HG03045 (cell line): Measurements from ENCODE around the gene VPS33A.
"Not testable (repeated sequence)": the region's sequence is repeated elsewhere in the genome, so short reads cannot be mapped to it uniquely, and the experiment has no call there.

Experiments
- ATAC-seq: cut with Tn5 transposase; IDR thresholded peaks from one replicate; pipeline ENCODE4 v1.9.1; 2021; ENCODE audit warnings: mild to moderate bottlenecking, moderate library complexity; ENCODE audit not compliant: unreplicated experiment

The VPS33A gene

GRCh38 chr12:122205053-122205925, 61.0 kb downstream of the VPS33A start:
- no peak for ATAC-seq

- peak; percentile 17 for ATAC-seq
Observed at GRCh38 chr12:122204167-122205052, 61.9 kb downstream of the VPS33A start.

DNA sequence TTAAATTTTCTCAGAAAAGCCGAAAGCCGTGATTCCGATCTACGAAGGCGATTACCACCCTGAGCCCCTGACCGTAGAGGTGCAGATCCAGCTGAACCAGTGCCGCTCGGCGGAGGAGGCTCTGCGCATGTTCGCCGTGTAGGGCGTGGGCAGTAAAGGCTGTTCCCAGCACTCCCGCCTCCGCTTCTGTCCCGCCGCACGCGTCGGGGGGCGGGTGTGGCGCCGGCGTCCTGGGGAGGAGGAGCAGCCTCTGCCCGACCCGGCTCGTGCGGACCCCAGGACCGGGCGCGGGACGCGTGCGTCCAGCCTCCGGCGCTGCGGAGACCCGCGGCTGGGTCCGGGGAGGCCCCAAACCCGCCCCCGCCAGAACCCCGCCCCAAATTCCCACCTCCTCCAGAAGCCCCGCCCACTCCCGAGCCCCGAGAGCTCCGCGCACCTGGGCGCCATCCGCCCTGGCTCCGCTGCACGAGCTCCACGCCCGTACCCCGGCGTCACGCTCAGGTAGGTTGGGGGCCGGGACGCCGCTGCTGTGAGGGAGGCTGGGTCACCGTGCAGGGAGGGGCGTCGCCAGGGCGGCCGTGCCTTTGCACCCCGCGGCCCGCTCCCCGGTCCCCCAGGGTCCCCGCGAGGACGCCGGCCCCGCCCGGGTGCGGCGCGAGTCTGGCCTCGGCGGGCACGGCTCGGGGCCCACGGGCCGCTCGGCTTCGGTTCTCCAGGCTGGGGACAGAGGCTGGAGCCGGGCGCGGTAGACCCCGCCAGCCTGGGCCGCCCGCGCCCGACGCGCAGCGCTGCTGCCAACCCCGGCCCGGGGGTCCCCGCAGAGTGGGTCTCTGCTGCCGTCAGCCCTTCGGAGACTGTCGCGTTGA, 62.8 kb downstream of the VPS33A start, which contains the start of gene B3GNT4:
B3GNT4 (plus strand) TSS at position 409 of the 866 bp plus-strand sequence. CDS start 910 bp downstream, outside the sequence.
- ATAC-seq = peak; percentile 47

- ATAC-seq = not testable (repeated sequence)
Observed at GRCh38 chr12:122202811-122203210, 63.5 kb downstream of the VPS33A start.

- no peak for ATAC-seq
Observed at GRCh38 chr12:122202017-122202416, 64.3 kb downstream of the VPS33A start.

- no peak for ATAC-seq
Observed at GRCh38 chr12:122201381-122201780, 64.9 kb downstream of the VPS33A start.

GRCh38 chr12:122200541-122201175, 65.6 kb downstream of the VPS33A start:
- ATAC-seq = no peak

DNA sequence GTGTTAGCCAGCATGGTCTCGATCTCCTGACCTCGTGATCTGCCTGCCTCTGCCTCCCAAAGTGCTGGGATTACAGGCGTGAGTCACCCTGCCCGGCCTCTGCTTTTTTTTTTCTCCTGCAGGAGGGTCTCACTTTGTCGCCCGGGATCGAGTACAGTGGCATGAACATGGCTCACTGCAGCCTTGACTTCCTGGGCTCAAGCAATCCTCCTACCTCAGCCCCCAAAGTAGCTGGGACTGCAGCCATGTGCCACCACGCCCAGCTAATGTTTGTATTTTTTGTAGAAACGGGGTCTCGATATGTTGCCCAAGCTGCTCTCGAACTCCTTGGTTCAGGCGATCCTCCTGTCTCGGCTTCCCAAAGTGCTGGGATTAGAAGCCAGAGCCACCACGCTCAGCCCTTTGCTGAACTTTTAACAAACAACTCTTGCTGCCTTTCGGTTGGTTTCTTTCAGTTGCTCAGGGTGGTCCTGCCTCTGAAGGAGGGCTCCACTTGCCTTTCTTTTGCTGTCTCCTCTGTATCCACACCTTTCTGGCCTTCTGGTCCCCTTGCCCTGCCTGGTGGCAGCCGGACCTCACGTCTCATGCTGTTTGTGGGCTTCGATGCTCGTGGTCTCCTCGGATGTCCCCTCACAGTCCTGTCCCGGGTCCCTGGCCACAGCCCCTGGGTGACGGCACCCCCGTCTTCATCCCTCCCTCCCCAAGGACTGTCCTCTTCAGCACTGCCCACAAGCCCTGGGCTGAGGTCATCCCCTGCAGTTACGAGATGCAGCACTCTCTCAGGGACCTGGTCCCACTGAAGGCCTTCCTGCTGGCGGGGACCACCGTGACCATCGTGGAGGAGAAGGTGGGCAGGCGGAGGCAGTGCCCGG, 66.6 kb downstream of the VPS33A start:
- ATAC-seq = no peak

DNA sequence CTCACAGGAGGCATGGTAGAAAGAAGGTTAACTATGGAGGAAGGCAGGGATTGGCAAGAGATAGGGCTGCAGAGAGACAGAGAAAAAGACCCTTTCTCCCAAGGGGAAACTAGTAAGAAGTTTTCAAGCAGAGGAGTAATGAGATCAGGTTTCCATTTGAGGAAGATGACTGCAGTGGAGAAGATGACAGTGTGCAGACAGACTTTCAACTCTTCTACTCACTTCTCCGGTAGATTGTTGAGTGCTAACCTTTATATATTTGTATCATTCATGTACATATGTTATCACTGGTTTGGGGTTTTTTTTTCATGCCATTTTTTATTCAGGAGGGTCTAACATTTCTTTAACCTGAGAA, 68.7 kb downstream of the VPS33A start:
- ATAC-seq = no peak

DNA sequence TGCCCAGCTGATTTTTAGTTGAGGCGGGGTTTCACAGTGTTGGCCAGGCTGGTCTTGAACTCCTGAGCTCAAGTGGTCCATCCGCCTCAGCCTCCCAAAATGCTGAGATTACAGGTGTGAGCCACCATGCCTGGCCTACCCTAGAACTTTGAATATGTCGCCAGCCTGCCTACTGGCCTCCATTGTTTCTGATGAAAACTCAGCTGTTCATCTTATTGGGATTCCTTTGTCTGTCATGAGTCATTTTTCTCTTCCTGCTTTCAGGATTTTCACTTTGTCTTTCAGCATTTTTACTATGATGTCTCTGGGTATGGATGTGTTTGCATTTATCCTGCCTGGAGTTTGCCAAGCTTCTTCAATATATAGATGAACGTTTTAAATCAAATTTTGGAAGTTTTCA, 70.9 kb downstream of the VPS33A start:
- no peak for ATAC-seq

DNA sequence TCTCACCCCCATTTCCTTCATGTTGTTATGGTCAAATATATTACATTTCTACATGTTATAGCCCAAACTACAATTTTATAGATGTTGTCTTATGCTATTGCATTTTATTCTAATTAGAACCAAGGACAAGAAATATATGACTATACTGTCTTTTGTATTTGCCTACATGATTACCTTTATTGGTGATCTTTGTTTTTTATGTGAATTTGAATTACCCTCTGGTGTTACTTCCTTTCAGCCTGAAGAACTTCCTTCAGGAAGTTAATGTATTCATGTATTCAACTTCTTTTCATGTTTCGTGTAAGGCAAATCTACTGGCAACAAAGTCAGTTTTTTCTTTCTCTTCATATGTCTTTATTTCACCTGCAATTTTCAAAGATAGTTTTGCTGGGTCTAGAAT, 71.5 kb downstream of the VPS33A start:
- no peak for ATAC-seq

DNA sequence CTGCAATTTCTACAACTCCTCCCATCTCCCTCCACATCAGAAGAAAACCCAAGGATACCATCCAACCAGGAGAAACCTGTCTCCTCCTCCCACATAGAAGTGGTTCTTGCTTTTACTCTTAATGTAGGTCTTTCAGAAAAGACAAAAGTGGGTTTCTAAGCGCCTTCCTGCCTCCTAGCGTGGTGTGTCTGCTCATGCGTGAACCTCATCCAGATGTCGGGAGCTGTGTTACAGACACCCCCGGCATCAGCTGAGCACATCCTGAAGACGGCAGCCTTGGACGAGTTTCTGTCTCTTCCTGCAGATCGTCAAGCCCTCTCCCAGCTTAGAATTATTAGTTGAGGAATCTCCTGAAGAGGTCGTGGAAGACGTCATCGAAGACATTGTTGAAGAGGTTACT, 73.9 kb downstream of the VPS33A start:
- no peak for ATAC-seq

DNA sequence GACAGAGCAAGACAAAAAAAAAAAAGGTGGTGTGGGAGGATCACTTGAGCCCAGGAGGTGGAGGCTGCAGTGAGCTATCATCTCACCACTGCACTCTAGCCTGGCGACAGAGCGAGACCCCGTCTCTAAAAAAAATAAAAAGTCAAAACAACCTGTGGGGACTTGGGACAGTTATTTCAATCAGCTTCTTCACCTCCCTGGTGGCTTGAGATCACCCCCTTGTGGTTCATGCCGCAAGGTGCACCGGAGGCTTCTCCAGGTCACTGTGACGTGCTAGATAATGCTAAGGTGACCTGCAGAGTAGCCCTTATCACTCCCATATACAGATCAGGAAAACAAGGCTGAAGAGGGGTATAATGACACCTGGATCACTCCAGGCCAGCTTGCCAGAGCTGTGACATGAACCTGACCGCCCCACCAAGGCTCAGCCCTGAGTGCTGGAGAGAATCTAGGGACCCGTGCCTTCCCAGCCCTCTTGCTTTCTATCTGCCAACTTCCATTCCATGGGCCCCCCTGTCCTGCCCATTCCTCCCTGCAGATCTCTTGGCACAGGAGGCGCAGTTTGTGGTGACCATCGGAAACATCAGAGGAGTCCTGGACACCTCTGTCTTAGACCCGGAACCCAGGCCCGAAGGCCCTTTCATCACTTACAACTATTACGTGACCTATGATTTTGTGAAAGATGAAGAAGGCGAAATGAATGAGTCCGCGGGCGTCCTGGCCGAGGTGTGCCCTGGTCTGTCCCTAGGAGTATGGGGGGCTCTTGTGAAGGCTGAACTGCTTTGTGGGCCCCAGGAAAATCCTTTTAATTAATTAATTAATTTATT, 75.2 kb downstream of the VPS33A start:
- ATAC-seq = no peak

DNA sequence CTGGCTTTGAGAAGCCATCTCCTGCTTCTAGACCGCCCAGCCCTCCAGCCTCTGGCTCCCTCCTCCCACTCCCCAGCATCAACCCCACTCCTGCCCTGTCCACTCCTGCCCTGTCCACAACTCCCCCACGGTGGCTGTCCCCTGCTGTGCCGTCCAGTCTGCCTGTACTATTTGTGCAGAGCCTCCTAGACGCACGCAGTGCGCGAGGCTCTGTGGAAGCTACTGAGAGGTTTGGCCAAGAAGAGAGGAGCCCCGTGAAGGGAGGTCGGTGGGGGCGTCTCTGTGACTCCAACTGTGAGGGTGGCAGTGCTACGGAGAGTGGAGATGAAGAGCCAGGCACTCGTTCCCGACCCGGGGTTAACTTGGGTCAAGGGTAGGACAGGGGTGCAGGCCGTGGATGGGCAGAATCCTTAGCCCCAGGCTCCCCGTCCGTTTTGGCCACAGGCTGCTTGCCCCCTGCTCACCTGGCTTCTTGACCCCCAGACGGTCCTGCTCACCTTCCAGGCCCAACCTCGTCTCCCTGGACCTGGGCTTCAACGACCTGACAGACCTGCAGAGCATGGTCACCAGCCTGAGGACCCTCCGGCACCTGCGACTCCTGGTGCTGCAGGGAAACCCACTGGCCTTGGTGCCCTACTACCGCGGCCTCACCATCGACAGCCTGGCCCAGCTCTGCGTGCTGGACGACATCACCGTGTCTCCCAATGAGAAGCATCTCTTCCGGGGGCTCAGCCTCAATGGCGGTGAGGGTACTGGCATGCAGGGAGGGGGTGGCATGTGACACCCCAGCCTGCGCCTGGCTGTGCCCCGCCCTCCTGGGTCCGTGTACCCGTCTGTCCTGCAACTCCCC, 76.4 kb downstream of the VPS33A start:
- no peak for ATAC-seq

- no peak for ATAC-seq
Observed at GRCh38 chr12:122187466-122187865, 78.8 kb downstream of the VPS33A start.

DNA sequence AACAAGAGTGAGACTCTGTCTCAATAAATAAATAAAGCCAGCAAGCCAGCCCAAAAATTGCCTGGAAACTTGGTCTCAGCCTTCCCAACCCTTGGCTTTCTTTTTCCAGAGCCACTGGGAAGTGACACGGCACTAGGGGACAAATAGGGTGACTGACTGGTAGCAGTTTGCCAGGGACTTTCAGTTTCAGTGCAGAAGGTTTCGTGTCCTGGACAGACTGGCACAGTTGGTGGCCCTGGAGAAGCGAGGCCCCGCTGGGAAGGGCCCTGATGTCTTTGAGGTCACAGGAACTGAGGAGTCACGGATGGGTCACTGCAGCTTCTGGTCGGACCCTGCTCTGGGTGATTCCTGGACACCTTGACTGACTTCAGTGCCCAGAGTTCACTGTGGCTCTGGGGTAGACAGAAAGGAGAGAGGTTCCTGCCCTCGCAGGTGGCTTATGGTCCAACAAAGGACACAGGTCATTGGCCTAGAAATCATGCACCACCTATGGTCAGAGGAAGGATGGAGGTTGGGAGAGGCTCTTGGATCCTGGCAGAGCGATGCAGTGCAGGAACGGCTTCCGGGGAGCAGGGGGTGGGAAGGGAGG, 80.7 kb downstream of the VPS33A start:
- no peak for ATAC-seq

DNA sequence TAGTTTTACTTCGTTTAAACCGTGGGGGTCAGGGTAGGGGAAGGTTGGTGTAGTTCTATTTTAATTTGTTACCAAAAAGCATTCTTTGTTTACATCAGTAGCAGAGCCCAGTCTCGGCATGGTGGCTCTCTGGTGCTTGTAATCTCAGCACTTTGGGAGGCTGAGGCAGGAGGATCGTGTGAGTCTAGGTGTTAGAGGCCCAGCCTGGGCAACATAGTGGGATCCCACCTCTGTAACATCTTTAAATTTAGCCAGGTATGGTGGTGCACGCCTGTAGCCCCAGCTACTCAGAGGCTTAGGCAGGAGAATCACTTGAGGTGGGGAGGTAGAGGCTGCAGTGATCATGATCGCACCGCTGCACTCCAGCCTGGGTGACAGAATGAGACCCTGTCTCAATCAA, 81.2 kb downstream of the VPS33A start:
- no peak for ATAC-seq
